ENCODE measurements around the gene BLMH. TPM values are rescaled to one million over a fixed set of nuclear protein-coding genes. Genes with fewer than 3 reads are reported as not detected.

The BLMH gene
- total and polyA plus RNA-seq, 9 of the 15 experiments (the other 6 are each of a cell fraction or from before 2014, with no cell fraction given): 26.0 to 118 (median 67.3) TPM

DNA sequence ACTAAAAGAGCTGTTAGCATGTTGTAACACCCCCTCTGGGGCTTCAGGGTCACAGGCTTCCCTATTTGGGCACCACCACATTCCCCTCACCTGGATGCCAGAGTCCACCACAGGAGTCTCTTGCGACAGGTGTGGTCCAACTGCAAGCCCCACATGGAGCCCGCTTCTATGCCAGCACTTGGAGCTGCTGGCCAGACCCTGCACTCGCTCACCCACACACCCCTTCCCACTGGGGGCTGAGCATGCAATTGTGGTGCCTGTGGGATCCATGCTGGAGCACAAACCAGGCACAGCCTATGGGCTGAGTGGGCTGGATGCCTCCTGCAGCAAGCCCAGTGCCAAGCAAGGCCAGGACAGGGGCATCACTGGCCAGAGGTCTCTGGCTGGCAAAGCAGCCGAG is 6.0 kb upstream of the BLMH start (continued):
- no peak for TF ChIP-seq CEBPZ (IDR thresholded peaks at IDR 0.05; ENCODE audit: borderline replicate concordance, low read depth, low read length)
- no peak for TF ChIP-seq GMEB1 (CRISPR knock-in tag; IDR thresholded peaks at IDR 0.05)
- TF ChIP-seq PRPF4 (IDR thresholded peaks at IDR 0.05; ENCODE audit: insufficient read depth, low read depth, low read length, poor library complexity, severe bottlenecking): no peak
- TF ChIP-seq ZHX1 (conservative IDR thresholded peaks at IDR 0.05; ENCODE audit: low read length): no peak
- TF ChIP-seq ATF1 (CRISPR knock-in tag; IDR thresholded peaks at IDR 0.05): no peak
- TF ChIP-seq ATF1 (tag; IDR thresholded peaks at IDR 0.05): no peak

Measured in K562 (cell line).